HG03342 (cell line): ENCODE measurements around the gene FOXK2.

ENCODE experiments used
- ATAC-seq: cut with Tn5 transposase; IDR thresholded peaks from one replicate; pipeline ENCODE4 v1.9.1; 2021; ENCODE audit warnings: mild to moderate bottlenecking, moderate library complexity; ENCODE audit not compliant: unreplicated experiment

Gene FOXK2

DNA sequence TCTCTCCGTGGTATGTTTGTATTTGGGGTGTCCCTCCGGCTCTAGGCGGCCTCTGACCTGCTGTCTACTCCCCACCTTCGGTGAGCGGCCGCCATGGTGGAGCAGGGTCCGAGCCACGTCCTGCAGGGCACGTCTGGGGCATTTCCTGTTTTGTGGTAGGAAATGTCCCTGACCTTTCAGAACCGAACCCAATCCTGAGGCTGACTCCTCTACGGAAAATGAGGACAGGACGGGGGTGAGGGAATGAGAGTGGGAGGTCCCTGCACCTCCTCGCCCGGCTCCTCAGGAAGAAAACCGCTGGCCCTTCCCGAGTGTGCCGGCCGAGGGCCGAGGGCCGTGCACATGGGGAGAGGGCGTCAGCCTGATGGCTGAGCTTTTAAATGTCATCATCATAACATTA is 83.0 kb downstream of the FOXK2 start:
- no peak for ATAC-seq

GRCh38 chr17:82602986-82603710 is 83.6 kb downstream of the FOXK2 start:
- ATAC-seq = no peak

DNA sequence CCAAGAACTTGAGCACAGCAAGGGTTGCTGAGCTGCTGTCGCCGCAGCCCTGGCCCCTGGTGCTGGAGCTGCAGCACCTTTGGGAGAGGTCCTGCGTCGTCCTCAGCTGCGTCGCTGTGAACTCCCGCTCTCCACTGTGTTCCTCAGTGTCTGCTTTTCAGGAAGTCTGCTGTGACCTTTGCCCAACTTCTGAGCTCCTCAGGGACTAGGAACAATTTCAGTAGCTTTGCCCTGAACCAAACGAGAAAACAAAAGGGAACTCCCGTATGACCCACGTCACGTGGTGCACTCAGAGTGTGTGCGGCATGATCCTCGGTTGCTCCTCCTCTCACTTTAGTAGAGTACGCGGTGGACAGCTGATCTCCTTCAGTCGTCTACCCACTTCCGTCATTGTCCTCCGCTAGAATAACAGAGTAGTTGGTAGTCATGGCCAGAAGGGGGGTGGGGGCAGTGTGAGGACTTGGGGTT is 84.5 kb downstream of the FOXK2 start:
- no peak for ATAC-seq

DNA sequence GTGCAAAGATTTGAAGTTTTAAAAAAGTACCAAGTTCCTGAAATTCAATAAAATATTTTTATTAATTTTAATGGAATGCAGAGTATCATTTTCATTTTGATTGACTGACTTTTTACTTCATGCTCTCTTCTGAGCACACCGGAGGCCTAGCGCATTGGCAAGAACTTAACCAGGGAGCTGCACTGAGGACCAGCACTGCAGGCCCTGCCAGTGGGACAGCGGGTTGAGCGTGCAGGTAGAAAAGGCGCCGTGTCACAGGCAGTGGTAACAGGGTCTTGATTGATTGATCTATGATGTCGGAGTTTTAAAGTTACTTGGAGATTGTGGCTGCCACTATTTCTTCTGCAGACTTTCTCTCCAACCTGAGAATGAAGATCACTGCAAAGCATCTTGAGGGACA is 85.0 kb downstream of the FOXK2 start:
- ATAC-seq = no peak

DNA sequence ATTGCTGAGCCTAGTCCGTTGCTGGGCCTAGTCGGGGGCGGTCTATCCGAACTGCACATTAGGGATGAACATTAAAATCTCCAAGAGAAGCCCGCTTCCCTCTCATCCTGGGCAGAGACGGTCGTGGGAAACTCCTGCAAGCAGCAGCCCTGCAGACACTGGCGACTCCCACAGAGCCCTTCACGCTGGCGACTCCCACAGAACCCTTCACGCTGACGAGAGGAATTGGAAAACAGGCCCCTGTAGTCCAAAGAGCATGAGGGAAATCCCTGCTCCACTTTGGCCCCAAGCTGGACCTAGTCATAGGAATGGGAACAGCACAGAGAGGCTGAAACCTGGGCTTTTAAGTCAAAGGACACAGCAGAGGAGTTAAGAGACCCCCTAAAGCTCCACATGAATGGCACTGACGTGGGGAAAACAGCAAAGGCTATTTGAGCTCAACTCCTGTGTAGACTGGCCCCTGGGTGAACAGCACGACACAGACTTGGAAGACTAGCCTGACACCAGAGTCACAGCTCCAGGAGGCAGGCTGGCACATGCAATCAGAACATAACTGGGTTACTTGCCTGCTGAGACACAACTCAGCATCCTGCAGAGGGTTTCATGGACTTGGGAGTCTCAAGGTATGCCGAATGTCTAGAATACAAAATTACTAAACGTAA is 86.5 kb downstream of the FOXK2 start:
- no peak for ATAC-seq

DNA sequence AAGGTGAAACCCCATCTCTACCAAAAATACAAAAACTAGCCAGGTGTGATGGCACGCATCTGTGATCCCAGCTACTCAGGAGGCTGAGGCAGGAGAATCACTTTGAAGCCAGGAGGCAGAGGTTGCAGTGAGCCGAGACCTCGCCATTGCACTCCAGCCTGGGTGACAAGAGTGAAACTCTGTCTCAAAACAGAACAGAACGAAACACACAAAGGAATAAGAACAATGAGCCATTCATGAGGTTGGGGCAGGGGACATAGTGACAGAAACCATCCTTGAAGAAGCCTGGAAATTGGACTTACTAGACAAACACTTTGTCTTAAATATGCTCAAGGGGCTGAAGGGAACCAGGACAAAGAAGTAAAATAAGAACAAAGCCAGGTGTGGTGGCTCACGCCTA is 89.3 kb downstream of the FOXK2 start:
- ATAC-seq = no peak

- ATAC-seq = no peak
Observed at GRCh38 chr17:82609655-82610054, 90.1 kb downstream of the FOXK2 start.

- ATAC-seq = no peak
Observed at GRCh38 chr17:82611140-82612058, 91.9 kb downstream of the FOXK2 start.

DNA sequence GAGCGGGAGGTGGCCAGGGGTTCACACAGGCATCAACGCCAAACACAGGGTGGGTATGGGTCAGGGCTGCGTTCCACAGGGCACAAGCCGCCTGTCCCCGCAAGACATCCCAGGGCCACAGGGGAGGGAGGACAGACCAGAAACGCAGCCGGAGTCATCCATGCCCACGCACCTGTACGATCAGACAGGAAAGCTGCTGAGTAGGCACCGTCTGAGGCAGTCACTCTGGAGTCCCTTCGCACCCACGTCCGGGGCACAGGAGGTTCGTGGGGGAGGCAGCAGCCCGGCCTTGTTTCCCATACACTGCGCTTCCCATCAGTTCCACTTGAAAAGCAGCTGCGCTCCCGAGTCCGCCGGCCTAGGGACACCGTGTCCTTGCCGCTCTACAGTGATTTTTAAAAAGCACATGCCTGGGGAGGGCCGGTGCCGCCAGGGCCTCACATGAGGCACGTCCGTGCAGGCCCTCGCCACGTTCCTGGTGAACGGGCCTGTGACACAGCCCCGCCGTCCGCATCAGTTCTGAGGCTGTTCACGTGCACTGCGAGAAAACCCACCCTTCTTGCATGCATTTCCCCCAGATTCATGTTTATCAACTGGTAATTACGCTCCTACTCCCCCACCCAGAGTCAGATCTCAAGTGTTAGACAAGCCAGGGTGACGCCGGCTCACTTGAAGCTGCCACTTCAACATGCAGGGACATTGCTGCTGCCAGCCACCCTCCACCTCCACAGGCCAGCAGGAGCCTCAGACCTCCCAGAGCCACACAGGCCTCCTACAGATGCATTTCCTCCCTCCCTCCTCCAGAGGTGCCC is 94.0 kb downstream of the FOXK2 start:
- no peak for ATAC-seq

DNA sequence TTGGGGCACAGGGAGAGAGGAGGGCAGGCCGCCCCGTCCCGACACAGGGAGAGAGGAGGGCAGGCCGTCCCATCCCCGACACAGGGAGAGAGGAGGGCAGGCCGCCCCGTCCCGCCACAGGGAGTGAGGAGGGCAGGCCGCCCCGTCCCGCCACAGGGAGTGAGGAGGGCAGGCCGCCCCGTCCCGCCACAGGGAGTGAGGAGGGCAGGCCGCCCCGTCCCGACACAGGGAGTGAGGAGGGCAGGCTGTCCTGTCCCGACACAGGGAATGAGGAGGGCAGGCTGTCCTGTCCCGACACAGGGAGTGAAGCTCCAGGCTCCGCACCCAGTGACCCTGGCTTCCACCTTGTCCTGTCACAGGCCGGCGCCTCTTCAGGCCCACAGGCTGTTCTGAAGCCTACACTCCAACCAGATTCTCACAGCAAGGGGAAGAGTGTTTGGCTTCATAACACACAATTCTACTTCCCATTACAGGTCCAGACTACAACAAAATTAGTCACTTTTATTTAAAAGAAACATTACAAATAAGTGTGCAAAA is 94.6 kb downstream of the FOXK2 start:
- ATAC-seq = no peak

DNA sequence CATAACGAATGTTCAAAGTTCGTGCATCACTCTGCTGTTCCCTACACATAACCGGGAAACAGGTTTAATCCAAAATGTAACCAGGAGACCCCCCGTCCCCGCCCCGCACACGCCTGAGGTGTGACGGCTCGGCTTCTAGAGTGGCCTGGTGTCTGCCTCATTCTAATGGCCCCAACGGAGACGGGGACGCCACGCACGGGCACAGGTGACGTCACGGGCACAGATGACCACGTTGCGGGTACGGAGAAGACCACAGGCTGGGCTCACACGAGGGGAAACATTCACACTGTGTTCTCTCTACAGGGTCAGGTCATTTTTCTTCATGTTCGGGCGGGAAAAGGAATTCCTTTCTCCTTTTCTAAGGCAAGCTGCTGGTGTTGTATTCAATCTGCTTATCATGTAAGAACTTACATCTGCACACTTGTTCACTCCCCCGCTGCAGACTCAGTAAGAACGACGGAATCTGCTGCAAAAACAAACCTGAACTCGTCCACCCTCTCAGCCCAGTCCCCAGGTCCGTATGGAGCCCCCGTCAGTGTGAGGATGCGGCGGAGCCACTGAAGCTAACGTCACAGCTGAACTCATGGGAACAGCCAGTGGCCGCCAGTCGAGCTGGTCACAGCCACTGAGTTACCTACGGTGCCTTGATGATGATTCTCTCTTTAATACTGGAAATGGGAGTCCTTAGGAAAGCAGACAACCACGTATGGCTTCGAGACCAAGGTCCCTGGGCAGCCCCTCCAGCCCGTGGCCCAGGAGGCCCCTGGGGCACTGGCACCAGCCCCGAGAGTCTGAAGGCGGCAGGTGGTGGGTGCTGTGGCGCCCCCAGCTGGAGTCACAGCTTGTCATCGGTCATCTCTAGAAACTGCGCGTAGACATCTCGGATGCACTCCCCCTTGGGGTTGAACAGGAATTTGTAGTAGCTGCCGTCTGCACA is 95.8 kb downstream of the FOXK2 start:
- ATAC-seq = no peak

GRCh38 chr17:82616021-82616711 is 96.6 kb downstream of the FOXK2 start:
- ATAC-seq = no peak

DNA sequence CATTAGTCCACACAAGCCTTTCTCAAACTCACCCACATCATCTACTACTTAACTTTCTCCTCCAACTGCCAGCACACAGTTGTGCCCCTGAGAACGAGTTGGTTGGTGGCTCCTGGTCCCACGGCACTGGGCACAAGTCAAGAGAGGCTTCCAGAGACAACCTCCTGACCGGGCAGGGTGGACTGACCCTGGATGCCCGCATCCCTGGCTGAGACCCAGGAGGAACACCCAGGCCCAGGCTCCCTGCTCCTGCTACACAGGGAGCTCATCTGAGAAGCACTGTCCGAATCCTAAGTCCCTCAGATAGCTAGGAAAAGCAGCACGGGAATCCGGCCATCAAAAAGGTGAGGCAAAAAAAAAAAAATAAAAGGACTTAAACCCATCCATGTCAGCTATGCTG is 99.7 kb downstream of the FOXK2 start:
- ATAC-seq = no peak

DNA sequence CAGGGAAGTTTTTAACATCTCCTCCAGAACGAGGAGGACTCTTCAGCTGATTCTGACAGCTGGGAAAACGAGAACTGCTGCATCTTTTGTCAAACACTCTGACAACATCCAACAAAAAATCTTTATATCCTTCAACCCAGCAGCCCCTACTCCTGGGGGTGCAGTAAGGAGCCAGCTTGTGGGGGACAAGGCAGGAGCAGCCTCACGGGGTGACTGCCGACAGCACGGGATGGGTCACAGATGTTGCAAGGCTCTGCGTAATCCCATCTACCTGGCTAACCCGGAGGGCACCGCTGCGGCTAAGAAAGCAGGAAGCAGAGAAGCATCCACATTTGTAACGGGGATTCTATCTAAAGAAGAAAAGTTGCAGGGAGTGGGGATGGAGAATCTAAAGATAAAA is 100.1 kb downstream of the FOXK2 start:
- no peak for ATAC-seq

DNA sequence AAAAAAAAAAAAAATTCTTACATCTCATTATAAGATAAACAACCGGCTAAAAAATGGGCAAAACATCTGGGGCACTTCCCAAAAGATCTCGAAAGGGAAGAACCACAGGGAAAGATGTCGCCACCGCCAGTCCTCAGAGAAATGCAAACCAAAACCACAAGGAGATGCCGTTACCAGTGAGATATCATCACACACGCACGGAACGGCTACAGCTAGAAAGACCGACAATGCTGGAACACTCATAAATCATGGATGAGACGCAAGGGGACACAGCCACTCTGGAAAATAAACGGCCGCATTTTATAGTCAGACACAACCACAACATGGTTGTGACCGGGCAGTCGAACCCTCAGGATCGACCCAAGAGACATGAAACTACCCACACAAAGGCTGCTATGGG is 104.2 kb downstream of the FOXK2 start:
- no peak for ATAC-seq

DNA sequence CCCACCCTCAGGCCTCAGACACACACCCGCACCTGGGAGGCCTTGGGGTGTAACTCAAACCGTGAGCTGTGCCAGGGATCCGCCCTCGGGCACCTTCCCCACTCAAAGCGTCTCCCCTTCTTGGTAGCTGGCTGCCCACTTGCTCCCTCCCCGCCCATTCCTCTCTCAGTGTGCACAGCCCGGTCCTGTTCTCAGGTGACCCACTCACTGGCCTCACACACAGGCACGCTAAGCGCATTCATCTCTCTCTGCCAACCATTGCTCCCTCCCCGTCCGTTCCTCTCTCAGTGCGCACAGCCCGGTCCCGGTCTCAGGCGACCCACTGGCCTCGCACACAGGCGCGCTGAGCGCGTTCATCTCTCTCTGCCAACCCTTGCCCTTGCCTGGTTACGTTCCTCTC is 107.9 kb downstream of the FOXK2 start:
- ATAC-seq = no peak

- ATAC-seq = no peak
Observed at GRCh38 chr17:82629748-82630147, 110.2 kb downstream of the FOXK2 start.

GRCh38 chr17:82630212-82630611 is 110.7 kb downstream of the FOXK2 start:
- ATAC-seq = no peak

DNA sequence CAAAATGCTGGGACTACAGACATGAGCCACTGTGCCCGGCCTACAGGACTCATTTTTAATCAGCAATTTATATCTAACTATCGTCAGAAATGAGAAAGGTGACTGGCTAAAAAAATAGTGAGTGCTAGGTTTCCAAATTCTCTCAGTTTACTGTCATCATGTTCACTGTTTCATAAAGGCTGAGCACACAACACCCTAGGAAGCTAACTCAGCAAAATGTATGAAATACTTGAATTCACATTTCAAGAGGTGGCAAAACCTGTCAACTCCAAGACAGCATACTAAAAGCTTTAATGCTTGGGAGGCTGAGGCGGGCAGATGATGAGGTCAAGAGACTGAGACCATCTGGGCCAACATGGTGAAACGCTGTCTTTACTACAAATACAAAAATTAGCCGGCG is 112.0 kb downstream of the FOXK2 start:
- ATAC-seq = no peak
